A549 (cell line): ENCODE measurements around the gene SF3B5. TPM values are rescaled to one million over a fixed set of nuclear protein-coding genes. Genes with fewer than 3 reads are reported as not detected.

ENCODE experiments used
- ATAC-seq, 2 experiments: fragments of 200-7000 bp in 1 of 2; fragments of >200 bp in 1 of 2; cut with Nextera tagmentation in 1 of 2; cut with Tn5 transposase in 1 of 2; 3 replicates each; pipeline versions ENCODE4 v1.8.0 to v1.9.1; 2018 to 2020; ENCODE audit warnings: mild to moderate bottlenecking in 1 of 2, moderate library complexity in 1 of 2
- CTCF ChIA-PET: fragments of 300-600 bp; sonication (Branson Sonifier 250); formaldehyde crosslinking; extraction: SDS; loops from one replicate; lab custom pipeline; 2021; ENCODE audit warnings: antibody characterized with exemption, inconsistent platforms; lab: Yijun Ruan, JAX
- POLR2A ChIA-PET: fragments of 350-600 bp; formaldehyde crosslinking; extraction: SDS; loops from one replicate; lab custom pipeline; 2021; ENCODE audit warnings: antibody characterized with exemption, inconsistent platforms; lab: Yijun Ruan, JAX
- DNase-seq, 2 experiments: peaks; one replicate each; pipeline versions ENCODE4 v3.0.0 to v3.0.0-alpha.2; 2011 to 2016; ENCODE audit warnings: low read depth in 1 of 2, low spot score in 1 of 2
- FAIRE-seq: peaks from 2 replicates; lab custom pipeline; 2011; peaks lifted over from hg19 to GRCh38; lab: Jason Lieb, UNC
- H3K27ac ChIP-seq, 2 experiments: fragments of >200 bp; sonication (Bioruptor Twin); formaldehyde crosslinking; 3 replicates each; pipeline ENCODE4 v1.5.1; 2016 to 2017
- H3K4me1 ChIP-seq: fragments of >200 bp; sonication (Bioruptor Twin); formaldehyde crosslinking; 3 replicates; pipeline ENCODE4 v1.6.1; 2016
- H3K4me2 ChIP-seq: fragments of >200 bp; sonication (Bioruptor Twin); formaldehyde crosslinking; 3 replicates; pipeline ENCODE4 v1.6.1; 2016
- H3K4me3 ChIP-seq: fragments of >200 bp; sonication (Bioruptor Twin); formaldehyde crosslinking; 3 replicates; pipeline ENCODE4 v1.5.1; 2016
- H3K9me3 ChIP-seq: fragments of >200 bp; sonication (Bioruptor Twin); formaldehyde crosslinking; 3 replicates; pipeline ENCODE4 v1.6.1; 2016
- EP300 ChIP-seq, 2 experiments: fragments of >200 bp; sonication (Bioruptor Twin); formaldehyde crosslinking; IDR thresholded peaks; 2 replicates in 1 of 2; 3 replicates in 1 of 2; pipeline ENCODE4 v1.6.1; 2016 to 2017
- FOSB ChIP-seq: fragments of 250-450 bp; sonication (Bioruptor Pico); IDR thresholded peaks from 2 replicates; pipeline ENCODE4 v1.5.0; 2020; ENCODE audit warnings: mild to moderate bottlenecking, moderate library complexity
- GATA3 ChIP-seq: IDR thresholded peaks from 2 replicates; pipeline ENCODE4 v1.6.1; 2012; ENCODE audit warnings: borderline replicate concordance
- HMGXB4 ChIP-seq: fragments of 250-450 bp; sonication (Bioruptor Pico); IDR thresholded peaks from 2 replicates; pipeline ENCODE4 v1.5.0; 2021; ENCODE audit warnings: mild to moderate bottlenecking, moderate library complexity, borderline replicate concordance
- HOXB13 ChIP-seq: fragments of 250-450 bp; sonication (Bioruptor Pico); IDR thresholded peaks from 2 replicates; pipeline ENCODE4 v1.5.0; 2020; ENCODE audit warnings: low read depth, mild to moderate bottlenecking, moderate library complexity
- JUNB ChIP-seq: fragments of >200 bp; sonication (Bioruptor Twin); formaldehyde crosslinking; IDR thresholded peaks from 2 replicates; pipeline ENCODE4 v1.6.1; 2016
- KDM1A ChIP-seq: fragments of 200-600 bp; sonication (generic); IDR thresholded peaks from 2 replicates; pipeline ENCODE4 v1.6.1; 2016; ENCODE audit warnings: low read depth, mild to moderate bottlenecking
- MYC ChIP-seq: IDR thresholded peaks from 2 replicates; pipeline ENCODE4 v1.6.1; 2012; ENCODE audit warnings: mild to moderate bottlenecking, inconsistent platforms, low read length, improper control_type of control experiment, borderline replicate concordance
- RARB ChIP-seq: fragments of 250-450 bp; sonication (Bioruptor Pico); IDR thresholded peaks from 2 replicates; pipeline ENCODE4 v1.8.0; 2021; ENCODE audit warnings: mild to moderate bottlenecking, moderate library complexity
- RFX5 ChIP-seq: fragments of 450-650 bp; IDR thresholded peaks from 2 replicates; pipeline ENCODE4 v1.7.1; 2014; ENCODE audit warnings: antibody characterized with exemption, mild to moderate bottlenecking, moderate library complexity
- SMC3 ChIP-seq: fragments of >200 bp; sonication (Bioruptor Twin); formaldehyde crosslinking; IDR thresholded peaks from 3 replicates; pipeline ENCODE4 v1.6.1; 2018; ENCODE audit warnings: inconsistent platforms
- TP53 ChIP-seq: fragments of 250-450 bp; sonication (Bioruptor Pico); IDR thresholded peaks from 2 replicates; pipeline ENCODE4 v1.5.0; 2021; ENCODE audit warnings: mild to moderate bottlenecking, moderate library complexity
- ZFP36 ChIP-seq: fragments of 450-650 bp; IDR thresholded peaks from 2 replicates; pipeline ENCODE4 v1.6.1; 2014; ENCODE audit warnings: borderline replicate concordance; ENCODE audit not compliant: partially characterized antibody
- ZNF302 ChIP-seq: fragments of 250-450 bp; sonication (Bioruptor Pico); IDR thresholded peaks from 2 replicates; pipeline ENCODE4 v1.9.0; 2021; ENCODE audit warnings: inconsistent platforms, mild to moderate bottlenecking, moderate library complexity
- WGBS: methylation state at CpG from one replicate; pipeline ENCODE4 v1.1.6; 2017; ENCODE audit errors: missing lambda C conversion rate; 5-methylcytosine and 5-hydroxymethylcytosine counted together
- polyA plus RNA-seq, 4 experiments: library from polyadenylated mRNA; depleted of rRNA in 3 of 4; stranded (reverse); fragments of >200 nt; fragmentation: RNase III in 1 of 4; extraction: RNeasy Plus Mini Kit Qiagen cat#74134 plus additional on column Dnase treatment in 1 of 4; gene quantifications; 2 replicates in 3 of 4; 3 replicates in 1 of 4; pipeline ENCODE4 v1.2.3, GENCODE V29; 2011 to 2017
- TF ChIP-seq, protein P1 (sequence below): fragments of 250-450 bp; sonication (Bioruptor Pico); IDR thresholded peaks from 2 replicates; pipeline ENCODE4 v1.5.0; 2020; ENCODE audit warnings: low read depth, mild to moderate bottlenecking, moderate library complexity
- TF ChIP-seq, protein P2 (sequence below): fragments of >200 bp; sonication (Bioruptor Twin); formaldehyde crosslinking; IDR thresholded peaks from 3 replicates; pipeline ENCODE4 v1.5.1; 2016

The SF3B5 gene
- polyA plus RNA-seq, 2 of the 4 experiments (the other 2 are of a cell fraction): 159 to 164 TPM

DNA sequence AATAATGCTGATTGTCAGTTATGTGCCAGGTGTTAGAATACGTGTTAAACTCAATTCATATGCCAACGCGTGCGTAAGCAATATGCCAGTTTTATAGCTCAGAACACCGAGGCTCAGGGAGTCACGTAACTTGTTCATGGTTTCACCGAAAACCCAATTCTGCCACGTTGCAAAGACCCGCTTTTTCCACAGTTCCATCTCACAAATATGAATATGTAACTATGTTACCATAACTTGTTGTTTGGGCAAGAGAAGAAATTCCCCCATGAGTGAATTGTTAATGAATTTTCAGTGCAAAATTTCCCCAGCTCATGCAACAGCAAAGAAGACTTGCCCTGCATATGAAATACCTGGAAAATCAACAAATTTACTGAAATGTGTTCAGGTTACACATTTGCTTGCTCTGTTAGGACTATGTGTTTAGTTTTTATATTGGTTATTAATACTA, 30.1 kb downstream of the SF3B5 start:
- H3K4me2 ChIP-seq: no peak overlapping the region
- H3K27ac ChIP-seq: no peak overlapping the region
- no peak for DNase-seq
- no peak for FAIRE-seq
- 88% methylated on average over 9 of the region's 9 CpGs for WGBS
- TF ChIP-seq RARB (no peak), GATA3 (no peak), KDM1A (no peak), RFX5 (no peak), ZFP36 (no peak), TP53 (CRISPR knock-in tag) (no peak), JUNB (no peak), EP300 (IDR thresholded peaks at IDR 0.05) (no peak), SMC3 (no peak)
- TF ChIP-seq, protein P1, sequence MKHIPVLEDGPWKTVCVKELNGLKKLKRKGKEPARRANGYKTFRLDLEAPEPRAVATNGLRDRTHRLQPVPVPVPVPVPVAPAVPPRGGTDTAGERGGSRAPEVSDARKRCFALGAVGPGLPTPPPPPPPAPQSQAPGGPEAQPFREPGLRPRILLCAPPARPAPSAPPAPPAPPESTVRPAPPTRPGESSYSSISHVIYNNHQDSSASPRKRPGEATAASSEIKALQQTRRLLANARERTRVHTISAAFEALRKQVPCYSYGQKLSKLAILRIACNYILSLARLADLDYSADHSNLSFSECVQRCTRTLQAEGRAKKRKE (CRISPR knock-in tag): no peak
- no peak for ATAC-seq
- ChIA-PET POLR2A (no interaction called here), CTCF (interaction anchor here (0.8 kb wide), 1 partner anchor 306 kb away, joined by 3 read pairs; no protein-coding TSS in a partner anchor)
- no peaks in the 10 kb centered on the region for H3K9me3 ChIP-seq
- peaks cover 3% of the 10 kb centered on the region; the same call in 1 of the 3 replicates for H3K4me1 ChIP-seq
- H3K4me3 ChIP-seq: no peak overlapping the region

GRCh38 chr6:144064402-144065212, 30.8 kb downstream of the SF3B5 start:
- peak overlapping the region; percentile 59 to 82; a peak in 5 of 6 replicates for H3K27ac ChIP-seq
- FAIRE-seq: no peak
- TF ChIP-seq FOSB (CRISPR knock-in tag): no peak
- no peak for TF ChIP-seq HMGXB4 (CRISPR knock-in tag)
- no peak for TF ChIP-seq HOXB13 (CRISPR knock-in tag)
- no peak for TF ChIP-seq MYC
- H3K4me2 ChIP-seq: peak overlapping the region; percentile 90
- ChIA-PET POLR2A (no interaction called here), CTCF (interaction anchor here (0.6 to 1.2 kb wide), 3 partner anchors 9 to 744 kb away, joined by 3 to 6 read pairs (median 4); no protein-coding TSS in a partner anchor)
- no peaks in the 10 kb centered on the region for H3K9me3 ChIP-seq
- ATAC-seq: peak in 1 of 2 experiments; percentile 14; a peak in 2 of 6 replicates
- 81% methylated on average over 16 of the region's 57 CpGs for WGBS
- peaks cover 3% of the 10 kb centered on the region; the same call in 1 of the 3 replicates for H3K4me1 ChIP-seq
- no peak for DNase-seq
- peak overlapping the region; percentile 63 for H3K4me3 ChIP-seq

DNA sequence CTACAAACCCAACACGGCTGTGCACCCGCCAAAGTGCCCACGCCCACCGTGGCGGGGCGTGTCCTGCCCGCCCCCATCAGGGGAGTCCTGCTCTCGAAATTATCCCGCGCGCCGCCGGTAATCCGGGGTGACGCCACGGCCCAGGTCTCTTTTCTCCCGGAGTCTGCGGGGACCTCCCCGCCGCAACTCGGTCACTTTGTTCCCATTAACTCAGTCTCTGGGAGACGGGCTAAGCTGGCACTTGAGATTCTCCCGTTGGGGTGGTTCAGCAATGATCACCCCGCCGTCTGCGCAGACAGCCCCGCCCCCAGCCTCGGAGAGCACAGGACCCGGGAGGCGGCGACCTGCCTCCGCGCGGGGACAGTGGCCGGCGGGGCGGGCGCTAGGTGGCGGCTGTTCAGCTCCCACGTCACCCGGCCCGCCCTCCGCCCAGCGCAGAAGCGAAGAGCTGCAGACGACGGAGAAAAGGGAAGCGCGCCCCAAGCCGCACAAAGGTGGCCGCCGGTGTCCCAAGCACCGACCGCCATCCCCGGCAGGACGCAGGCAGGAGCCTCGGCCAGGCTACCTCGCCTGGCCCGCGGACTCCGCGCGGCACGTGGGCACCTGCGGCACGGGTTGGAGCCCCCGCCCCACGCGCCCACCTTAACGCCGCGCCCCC, 31.5 kb downstream of the SF3B5 start:
- 0% methylated on average over 2 of the region's 72 CpGs for whole genome bisulfite sequencing

More for the DNA sequence above, 31.5 kb downstream of the SF3B5 start:
- ATAC-seq (peak; percentile 95), FAIRE-seq (no peak), DNase-seq (peak; percentile 53 to 63)
- peak overlapping the region; percentile 59 to 82; a peak in 5 of 6 replicates for H3K27ac ChIP-seq
- TF ChIP-seq, protein P2, sequence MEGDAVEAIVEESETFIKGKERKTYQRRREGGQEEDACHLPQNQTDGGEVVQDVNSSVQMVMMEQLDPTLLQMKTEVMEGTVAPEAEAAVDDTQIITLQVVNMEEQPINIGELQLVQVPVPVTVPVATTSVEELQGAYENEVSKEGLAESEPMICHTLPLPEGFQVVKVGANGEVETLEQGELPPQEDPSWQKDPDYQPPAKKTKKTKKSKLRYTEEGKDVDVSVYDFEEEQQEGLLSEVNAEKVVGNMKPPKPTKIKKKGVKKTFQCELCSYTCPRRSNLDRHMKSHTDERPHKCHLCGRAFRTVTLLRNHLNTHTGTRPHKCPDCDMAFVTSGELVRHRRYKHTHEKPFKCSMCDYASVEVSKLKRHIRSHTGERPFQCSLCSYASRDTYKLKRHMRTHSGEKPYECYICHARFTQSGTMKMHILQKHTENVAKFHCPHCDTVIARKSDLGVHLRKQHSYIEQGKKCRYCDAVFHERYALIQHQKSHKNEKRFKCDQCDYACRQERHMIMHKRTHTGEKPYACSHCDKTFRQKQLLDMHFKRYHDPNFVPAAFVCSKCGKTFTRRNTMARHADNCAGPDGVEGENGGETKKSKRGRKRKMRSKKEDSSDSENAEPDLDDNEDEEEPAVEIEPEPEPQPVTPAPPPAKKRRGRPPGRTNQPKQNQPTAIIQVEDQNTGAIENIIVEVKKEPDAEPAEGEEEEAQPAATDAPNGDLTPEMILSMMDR: peak; percentile 17; the same call in 2 of the 3 replicates
- no peak for TF ChIP-seq ZNF302 (CRISPR knock-in tag)
- TF ChIP-seq, all 56 proteins: peak for 1
- POLR2A ChIA-PET: no interaction called here
- no peaks in the 10 kb centered on the region for H3K9me3 ChIP-seq
- H3K4me3 ChIP-seq: peak overlapping the region; percentile 63
- peaks cover 3% of the 10 kb centered on the region; the same call in 1 of the 3 replicates for H3K4me1 ChIP-seq
- CTCF ChIA-PET: interaction anchor here (0.6 to 1.2 kb wide), 2 partner anchors 9 to 744 kb away, joined by 4 to 6 read pairs; no protein-coding TSS in a partner anchor
- H3K4me2 ChIP-seq: peak overlapping the region; percentile 90
